ENCODE measurements around the gene CADPS2. TPM values are rescaled to one million over a fixed set of nuclear protein-coding genes. Genes with fewer than 3 reads are reported as not detected.

The CADPS2 gene
- total RNA-seq, 1 donor from 2014 or later, result 27.8 TPM

DNA sequence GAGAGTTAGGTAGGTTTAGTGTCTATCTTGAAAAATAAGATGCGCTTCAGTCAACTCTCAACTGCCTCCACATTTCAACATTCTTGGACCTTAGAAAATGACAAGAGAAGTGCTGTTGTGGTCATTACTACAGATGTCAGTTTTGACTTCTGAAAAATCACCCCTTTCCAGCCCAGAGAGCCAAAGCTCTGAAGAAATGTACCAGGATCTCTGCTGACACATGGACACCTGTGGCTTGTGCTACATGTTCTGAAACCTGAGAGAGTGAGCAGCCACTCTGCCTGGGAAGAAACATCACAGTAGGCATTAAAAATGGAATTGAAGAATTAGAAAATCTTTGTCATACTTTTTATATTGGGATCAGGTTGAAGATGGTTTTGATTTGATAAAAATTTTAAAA, 545.8 kb downstream of the CADPS2 start:
- Mint-ChIP-seq H3K9me3 (ENCODE audit: unreplicated experiment) (no peaks in the 10 kb centered on the region), H3K4me3 (ENCODE audit: unreplicated experiment) (no peak overlapping the region), H3K27ac (ENCODE audit: unreplicated experiment) (no peak overlapping the region), H3K4me1 (ENCODE audit: unreplicated experiment) (no peaks in the 10 kb centered on the region), H3K36me3 (ENCODE audit: low read depth, unreplicated experiment) (no peaks in the 10 kb centered on the region), H3K27me3 (ENCODE audit: unreplicated experiment) (no peaks in the 10 kb centered on the region)
- TF ChIP-seq, protein P1, sequence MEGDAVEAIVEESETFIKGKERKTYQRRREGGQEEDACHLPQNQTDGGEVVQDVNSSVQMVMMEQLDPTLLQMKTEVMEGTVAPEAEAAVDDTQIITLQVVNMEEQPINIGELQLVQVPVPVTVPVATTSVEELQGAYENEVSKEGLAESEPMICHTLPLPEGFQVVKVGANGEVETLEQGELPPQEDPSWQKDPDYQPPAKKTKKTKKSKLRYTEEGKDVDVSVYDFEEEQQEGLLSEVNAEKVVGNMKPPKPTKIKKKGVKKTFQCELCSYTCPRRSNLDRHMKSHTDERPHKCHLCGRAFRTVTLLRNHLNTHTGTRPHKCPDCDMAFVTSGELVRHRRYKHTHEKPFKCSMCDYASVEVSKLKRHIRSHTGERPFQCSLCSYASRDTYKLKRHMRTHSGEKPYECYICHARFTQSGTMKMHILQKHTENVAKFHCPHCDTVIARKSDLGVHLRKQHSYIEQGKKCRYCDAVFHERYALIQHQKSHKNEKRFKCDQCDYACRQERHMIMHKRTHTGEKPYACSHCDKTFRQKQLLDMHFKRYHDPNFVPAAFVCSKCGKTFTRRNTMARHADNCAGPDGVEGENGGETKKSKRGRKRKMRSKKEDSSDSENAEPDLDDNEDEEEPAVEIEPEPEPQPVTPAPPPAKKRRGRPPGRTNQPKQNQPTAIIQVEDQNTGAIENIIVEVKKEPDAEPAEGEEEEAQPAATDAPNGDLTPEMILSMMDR (IDR thresholded peaks at IDR 0.05; ENCODE audit: unreplicated experiment), result no peak
- no peak for DNase-seq (ENCODE audit: low spot score)

DNA sequence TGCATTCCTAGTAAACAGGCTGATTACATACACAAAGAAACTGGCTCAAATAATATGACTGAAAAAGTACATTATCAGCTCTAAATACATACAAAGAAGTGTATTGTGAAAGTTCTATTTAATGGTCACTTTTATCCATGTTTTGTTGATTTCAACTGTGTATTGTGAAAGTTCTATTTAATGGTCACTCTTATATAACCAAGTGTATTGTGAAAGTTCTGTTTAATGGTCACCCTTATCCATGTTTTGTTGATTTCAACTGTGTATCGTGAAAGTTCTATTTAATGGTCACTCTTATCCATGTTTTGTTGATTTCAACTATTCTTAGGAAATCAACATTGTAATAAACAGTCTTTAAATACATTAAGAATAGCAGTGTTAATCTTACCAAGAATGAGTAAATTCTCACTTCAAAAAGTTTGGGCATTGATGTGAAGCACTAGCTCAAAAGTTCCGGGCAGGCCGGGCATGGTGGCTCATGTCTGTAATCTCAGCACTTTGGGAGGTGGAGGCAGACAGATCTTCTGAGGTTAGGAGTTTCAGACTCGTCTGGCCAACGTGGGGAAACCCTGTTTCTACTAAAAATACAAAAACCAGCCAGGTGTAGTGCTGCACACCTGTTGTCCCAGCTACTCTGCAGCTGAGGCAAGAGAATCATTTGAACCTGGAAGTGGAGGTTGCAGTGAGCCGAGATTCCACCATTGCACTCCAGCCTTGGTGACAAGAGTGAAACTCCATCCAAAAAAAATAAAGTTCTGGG, 546.9 kb downstream of the CADPS2 start:
- Mint-ChIP-seq H3K27ac (ENCODE audit: unreplicated experiment) (no peak overlapping the region), H3K27me3 (ENCODE audit: unreplicated experiment) (no peaks in the 10 kb centered on the region), H3K9me3 (ENCODE audit: unreplicated experiment) (no peaks in the 10 kb centered on the region), H3K4me3 (ENCODE audit: unreplicated experiment) (no peak overlapping the region), H3K4me1 (ENCODE audit: unreplicated experiment) (no peaks in the 10 kb centered on the region), H3K36me3 (ENCODE audit: low read depth, unreplicated experiment) (no peaks in the 10 kb centered on the region)
- TF ChIP-seq, protein P1 (IDR thresholded peaks at IDR 0.05; ENCODE audit: unreplicated experiment), result no peak
- no peak for DNase-seq (ENCODE audit: low spot score)

DNA sequence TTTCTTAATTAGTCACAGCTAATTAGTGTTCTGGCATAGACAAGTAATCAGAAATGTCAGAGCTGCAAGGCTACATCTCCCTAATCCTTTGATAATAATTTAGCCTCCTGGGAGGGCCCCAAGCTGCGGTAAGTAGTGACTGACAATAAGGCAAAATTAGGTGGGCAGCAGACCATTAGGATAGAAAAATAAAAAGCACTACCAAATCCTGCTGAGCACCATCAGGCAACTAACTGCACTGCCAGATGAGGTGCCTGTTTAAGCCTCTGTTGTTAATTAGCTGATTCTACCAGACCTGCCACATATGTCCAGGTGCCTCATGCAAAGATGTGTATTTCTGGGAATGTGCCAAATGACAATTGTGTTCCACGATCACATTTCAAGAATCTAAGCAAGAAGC, 549.2 kb downstream of the CADPS2 start:
- no peak for DNase-seq (ENCODE audit: low spot score)
- no peaks in the 10 kb centered on the region for H3K9me3 Mint-ChIP-seq (ENCODE audit: unreplicated experiment)
- H3K4me1 Mint-ChIP-seq (ENCODE audit: unreplicated experiment), result no peaks in the 10 kb centered on the region
- no peak overlapping the region for H3K4me3 Mint-ChIP-seq (ENCODE audit: unreplicated experiment)
- no peaks in the 10 kb centered on the region for H3K36me3 Mint-ChIP-seq (ENCODE audit: low read depth, unreplicated experiment)
- TF ChIP-seq, protein P1 (IDR thresholded peaks at IDR 0.05; ENCODE audit: unreplicated experiment), result no peak
- H3K27ac Mint-ChIP-seq (ENCODE audit: unreplicated experiment), result no peak overlapping the region
- no peaks in the 10 kb centered on the region for H3K27me3 Mint-ChIP-seq (ENCODE audit: unreplicated experiment)

DNA sequence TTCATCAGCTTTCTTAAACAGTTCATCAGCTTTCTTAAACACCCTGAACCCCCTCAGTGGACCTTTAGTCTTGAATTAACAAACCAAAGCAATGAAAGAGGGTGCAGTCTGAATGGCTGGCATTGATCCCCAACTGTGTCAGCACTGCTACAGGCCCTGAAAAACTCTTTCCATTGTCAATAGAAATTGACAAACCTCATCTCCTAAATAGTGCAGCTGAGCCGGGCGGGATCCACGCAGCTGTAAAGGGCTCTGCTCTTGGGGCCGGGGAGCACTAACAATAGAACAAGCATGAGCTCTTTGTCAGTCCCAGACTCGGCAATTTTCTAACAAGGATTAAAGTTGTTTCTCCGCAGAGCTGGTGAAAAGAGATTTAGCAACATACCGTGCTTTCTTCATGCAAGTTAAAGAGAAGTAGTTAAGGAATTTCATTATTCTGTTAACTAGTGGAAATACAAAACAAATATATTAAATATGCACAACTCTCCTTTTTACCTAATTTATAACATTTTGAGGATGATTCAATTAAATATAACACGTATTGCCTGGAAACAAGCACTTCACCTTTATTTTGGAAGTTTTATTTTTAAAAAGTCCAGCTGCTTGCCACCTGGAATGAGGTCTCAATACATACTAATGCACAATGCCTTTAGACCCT, 557.0 kb downstream of the CADPS2 start:
- H3K27me3 Mint-ChIP-seq (ENCODE audit: unreplicated experiment), result no peaks in the 10 kb centered on the region
- TF ChIP-seq, protein P1 (IDR thresholded peaks at IDR 0.05; ENCODE audit: unreplicated experiment), result no peak
- H3K4me3 Mint-ChIP-seq (ENCODE audit: unreplicated experiment), result no peak overlapping the region
- no peaks in the 10 kb centered on the region for H3K4me1 Mint-ChIP-seq (ENCODE audit: unreplicated experiment)
- H3K27ac Mint-ChIP-seq (ENCODE audit: unreplicated experiment), result no peak overlapping the region
- no peaks in the 10 kb centered on the region for H3K36me3 Mint-ChIP-seq (ENCODE audit: low read depth, unreplicated experiment)
- DNase-seq (ENCODE audit: low spot score), result no peak
- no peaks in the 10 kb centered on the region for H3K9me3 Mint-ChIP-seq (ENCODE audit: unreplicated experiment)

DNA sequence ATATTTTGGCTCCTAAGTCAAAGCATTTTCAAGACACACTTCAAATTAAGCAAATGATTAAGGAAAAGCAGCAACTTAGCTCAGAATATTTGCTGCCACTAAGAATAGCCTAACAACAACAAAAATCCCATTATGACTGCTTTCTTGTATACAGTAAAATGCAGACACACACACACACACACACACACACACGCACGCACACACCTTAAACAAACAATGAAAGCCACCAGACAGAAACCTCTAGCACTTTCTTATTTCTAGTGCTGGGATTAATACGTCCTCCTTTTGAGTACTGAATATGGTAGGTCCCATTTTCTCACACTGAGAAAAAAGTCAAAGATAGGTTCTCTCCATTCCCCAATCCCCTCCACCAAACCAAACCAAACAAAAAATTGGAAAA, 558.3 kb downstream of the CADPS2 start:
- Mint-ChIP-seq H3K27ac (ENCODE audit: unreplicated experiment) (no peak overlapping the region), H3K36me3 (ENCODE audit: low read depth, unreplicated experiment) (no peaks in the 10 kb centered on the region)
- no peak for DNase-seq (ENCODE audit: low spot score)

More for the DNA sequence above, 558.3 kb downstream of the CADPS2 start:
- H3K27me3 Mint-ChIP-seq (ENCODE audit: unreplicated experiment), result no peaks in the 10 kb centered on the region
- no peaks in the 10 kb centered on the region for H3K4me1 Mint-ChIP-seq (ENCODE audit: unreplicated experiment)
- TF ChIP-seq, protein P1 (IDR thresholded peaks at IDR 0.05; ENCODE audit: unreplicated experiment), result no peak
- no peak overlapping the region for H3K4me3 Mint-ChIP-seq (ENCODE audit: unreplicated experiment)
- no peaks in the 10 kb centered on the region for H3K9me3 Mint-ChIP-seq (ENCODE audit: unreplicated experiment)
